ENCODE data around the gene ARHGEF39.
"Not testable (repeated sequence)": the region's sequence is repeated elsewhere in the genome, so short reads cannot be mapped to it uniquely, and the experiment has no call there.

The ARHGEF39 gene

DNA sequence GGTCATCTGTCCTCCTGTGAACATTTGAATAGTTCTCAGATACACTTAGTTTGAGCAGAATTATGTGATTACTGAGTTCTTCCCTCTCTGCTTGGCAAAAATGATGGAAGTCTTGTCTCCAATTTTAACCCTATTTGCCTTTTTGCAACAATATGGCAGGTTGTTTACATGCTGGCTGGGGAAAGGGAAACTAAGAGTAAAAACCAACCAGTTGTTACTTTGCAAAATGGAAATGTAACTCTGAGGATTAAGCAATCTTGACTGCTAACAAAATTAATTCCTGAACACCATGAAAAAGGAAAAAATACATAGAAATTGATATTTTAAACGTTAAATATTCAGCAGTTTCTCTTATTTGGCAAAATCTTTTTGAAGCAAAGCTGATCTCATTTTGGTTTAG, 25.4 kb downstream of the ARHGEF39 start (continued):
- TF ChIP-seq, protein P1, sequence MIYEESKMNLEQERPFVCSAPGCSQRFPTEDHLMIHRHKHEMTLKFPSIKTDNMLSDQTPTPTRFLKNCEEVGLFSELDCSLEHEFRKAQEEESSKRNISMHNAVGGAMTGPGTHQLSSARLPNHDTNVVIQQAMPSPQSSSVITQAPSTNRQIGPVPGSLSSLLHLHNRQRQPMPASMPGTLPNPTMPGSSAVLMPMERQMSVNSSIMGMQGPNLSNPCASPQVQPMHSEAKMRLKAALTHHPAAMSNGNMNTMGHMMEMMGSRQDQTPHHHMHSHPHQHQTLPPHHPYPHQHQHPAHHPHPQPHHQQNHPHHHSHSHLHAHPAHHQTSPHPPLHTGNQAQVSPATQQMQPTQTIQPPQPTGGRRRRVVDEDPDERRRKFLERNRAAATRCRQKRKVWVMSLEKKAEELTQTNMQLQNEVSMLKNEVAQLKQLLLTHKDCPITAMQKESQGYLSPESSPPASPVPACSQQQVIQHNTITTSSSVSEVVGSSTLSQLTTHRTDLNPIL (CRISPR knock-in tag; IDR thresholded peaks at IDR 0.05; ENCODE audit: low read depth) = no peak
- TF ChIP-seq ZC3H10 (CRISPR knock-in tag; IDR thresholded peaks at IDR 0.05) (no peak), ESRRG (CRISPR knock-in tag; IDR thresholded peaks at IDR 0.05) (no peak)

DNA sequence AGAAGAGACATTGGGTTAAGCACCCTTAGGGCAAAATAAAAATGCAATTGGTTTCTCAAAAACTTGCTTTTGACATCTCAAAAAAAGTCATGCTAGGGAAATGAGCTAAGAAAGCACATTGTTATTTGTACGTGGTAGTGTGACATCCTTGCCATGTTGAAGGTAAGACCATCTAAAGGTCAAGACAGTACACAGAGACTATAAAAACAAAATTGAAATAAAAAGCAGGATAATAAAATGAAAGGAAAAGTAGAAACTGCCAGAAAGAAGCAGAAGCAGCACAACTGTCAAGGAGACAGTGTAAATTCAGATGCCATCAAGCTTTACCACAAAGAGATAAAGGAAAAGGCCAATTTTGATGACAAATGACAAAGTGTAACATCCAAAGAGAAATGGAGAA, 25.8 kb downstream of the ARHGEF39 start:
- not testable (repeated sequence) for ATAC-seq

DNA sequence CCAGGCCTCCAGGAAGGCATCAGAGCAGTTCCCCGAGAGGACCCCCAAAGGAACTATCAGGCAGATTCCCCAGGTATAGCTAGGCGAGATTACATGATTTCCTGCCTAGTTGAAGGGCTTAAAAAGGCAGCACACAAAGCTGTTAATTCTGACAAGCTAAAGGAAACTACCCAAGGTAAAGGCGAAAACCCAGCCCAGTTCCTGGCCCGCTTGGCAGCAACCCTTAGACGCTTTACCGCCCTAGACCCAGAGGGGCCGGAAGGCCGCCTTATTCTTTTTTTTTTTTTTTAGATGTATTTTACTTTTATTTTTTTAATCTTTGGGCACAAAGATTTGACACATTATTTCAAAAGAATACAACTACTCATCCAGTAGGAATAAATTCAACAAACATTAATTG, 26.2 kb downstream of the ARHGEF39 start:
- ATAC-seq = not testable (repeated sequence)

DNA sequence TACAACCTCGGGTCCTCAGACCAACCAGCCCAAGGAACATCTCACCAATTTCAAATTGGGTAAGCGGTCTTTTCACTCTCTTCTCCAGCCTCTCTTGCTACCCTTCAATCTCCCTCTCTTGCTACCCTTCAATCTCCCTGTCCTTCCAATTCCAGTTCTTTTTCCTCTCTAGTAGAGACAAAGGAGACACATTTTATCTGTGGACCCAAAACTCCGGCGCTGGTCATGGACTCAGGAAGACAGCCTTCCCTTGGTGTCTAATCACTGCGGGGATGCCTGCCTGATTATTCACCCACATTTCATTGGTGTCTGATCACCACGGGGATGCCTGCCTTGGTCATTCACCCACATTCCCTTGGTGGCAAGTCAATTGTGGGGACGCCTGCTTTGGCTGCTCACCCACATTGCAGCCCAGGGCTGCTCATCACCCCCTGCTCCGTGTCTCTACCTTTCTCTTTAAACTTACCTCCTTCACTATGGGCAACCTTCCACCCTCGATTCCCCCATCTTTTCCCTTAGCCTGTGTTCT, 27.5 kb downstream of the ARHGEF39 start:
- ATAC-seq = not testable (repeated sequence)

DNA sequence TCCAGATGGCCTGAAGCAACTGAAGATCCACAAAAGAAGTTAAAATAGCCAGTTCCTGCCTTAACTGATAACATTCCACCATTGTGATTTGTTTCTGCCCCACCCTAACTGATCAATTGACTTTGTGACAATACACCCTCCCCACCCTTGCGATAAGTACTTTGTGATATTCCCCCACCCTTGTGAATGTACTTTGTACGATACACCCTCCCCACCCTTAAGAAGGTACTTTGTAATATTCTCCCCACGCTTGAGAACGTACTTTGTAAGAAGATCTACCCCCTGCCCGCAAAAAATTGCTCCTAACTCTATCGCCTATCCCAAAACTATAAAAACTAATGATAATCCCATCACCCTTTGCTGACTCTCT, 28.1 kb downstream of the ARHGEF39 start:
- ATAC-seq = not testable (repeated sequence)

DNA sequence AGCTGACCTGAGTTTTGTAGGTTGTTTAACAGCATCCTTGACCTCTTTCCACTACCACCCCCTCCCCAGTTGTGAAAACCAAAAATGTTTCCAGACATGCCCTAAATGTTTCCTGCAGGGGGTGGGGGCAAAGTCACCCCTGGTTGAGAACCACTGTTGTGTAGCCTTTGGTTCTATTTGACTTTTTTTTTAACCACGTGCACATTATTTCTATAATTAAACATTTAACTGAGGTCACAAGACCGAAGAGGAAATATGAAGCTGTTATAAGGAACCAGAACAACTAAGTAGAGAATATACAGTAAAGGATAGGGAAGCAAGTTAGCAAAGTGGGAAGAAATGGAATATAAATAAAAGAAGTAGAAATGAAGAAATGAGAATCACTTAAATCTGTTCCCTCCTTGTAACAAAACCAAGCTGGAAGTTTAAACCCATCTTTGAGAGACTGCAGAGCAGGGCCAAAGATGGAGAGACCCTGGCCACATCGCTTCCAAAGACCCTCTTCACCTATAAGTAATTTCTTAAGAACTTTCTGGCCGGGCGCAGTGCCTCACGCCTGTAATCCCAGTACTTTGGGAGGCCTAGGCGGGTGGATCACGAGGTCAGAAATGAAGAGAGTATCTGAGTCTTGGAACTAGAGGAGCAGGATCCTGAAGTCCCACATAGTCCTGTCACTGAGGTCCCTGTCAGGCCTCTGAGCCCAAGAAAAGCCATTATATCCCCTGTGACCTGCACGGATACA, 28.7 kb downstream of the ARHGEF39 start:
- ATAC-seq = no peak
- TF ChIP-seq RARB (CRISPR knock-in tag; IDR thresholded peaks at IDR 0.05) (no peak), ISL1 (CRISPR knock-in tag; IDR thresholded peaks at IDR 0.05) (no peak), OSR1 (CRISPR knock-in tag; IDR thresholded peaks at IDR 0.05) (no peak), TOX (CRISPR knock-in tag; IDR thresholded peaks at IDR 0.05; ENCODE audit: borderline replicate concordance) (no peak), ZC3H10 (CRISPR knock-in tag; IDR thresholded peaks at IDR 0.05) (no peak)
- TF ChIP-seq, protein P2, sequence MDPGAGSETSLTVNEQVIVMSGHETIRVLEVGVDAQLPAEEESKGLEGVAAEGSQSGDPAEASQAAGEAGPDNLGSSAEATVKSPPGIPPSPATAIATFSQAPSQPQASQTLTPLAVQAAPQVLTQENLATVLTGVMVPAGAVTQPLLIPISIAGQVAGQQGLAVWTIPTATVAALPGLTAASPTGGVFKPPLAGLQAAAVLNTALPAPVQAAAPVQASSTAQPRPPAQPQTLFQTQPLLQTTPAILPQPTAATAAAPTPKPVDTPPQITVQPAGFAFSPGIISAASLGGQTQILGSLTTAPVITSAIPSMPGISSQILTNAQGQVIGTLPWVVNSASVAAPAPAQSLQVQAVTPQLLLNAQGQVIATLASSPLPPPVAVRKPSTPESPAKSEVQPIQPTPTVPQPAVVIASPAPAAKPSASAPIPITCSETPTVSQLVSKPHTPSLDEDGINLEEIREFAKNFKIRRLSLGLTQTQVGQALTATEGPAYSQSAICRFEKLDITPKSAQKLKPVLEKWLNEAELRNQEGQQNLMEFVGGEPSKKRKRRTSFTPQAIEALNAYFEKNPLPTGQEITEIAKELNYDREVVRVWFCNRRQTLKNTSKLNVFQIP (CRISPR knock-in tag; IDR thresholded peaks at IDR 0.05; ENCODE audit: borderline replicate concordance, low read depth) = no peak

DNA sequence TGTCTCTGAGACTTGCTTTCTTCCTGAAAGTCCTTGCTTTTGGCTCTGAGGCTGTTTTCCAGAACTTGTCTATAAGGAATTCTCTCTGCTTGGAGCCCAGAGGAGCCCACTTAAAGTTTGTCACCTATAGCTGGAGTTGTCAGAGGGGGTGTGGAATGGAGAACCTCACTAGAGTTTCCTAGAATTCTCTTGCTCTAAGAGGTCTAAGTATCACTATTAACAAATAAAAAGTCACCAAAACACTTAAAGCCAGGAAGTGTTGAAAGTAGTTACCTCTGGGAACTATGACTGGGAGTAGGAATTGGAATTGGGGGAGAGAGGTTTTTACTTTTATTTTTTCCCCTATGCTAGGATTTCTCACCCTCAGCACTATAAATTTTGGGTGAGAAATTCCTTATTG, 29.3 kb downstream of the ARHGEF39 start:
- TF ChIP-seq GLIS3 (CRISPR knock-in tag; IDR thresholded peaks at IDR 0.05) (no peak), ZNF70 (CRISPR knock-in tag; IDR thresholded peaks at IDR 0.05) (no peak), ZNF565 (CRISPR knock-in tag; conservative IDR thresholded peaks at IDR 0.05; ENCODE audit: low read depth) (no peak), CSDC2 (CRISPR knock-in tag; IDR thresholded peaks at IDR 0.05) (no peak), PPARA (CRISPR knock-in tag; IDR thresholded peaks at IDR 0.05; ENCODE audit: borderline replicate concordance) (no peak), ZFP30 (CRISPR knock-in tag; IDR thresholded peaks at IDR 0.05) (no peak), ISL1 (CRISPR knock-in tag; IDR thresholded peaks at IDR 0.05) (no peak), ZFP3 (CRISPR knock-in tag; IDR thresholded peaks at IDR 0.05) (no peak), TCF4 (CRISPR knock-in tag; IDR thresholded peaks at IDR 0.05; ENCODE audit: borderline replicate concordance) (no peak), ARNTL (CRISPR knock-in tag; IDR thresholded peaks at IDR 0.05; ENCODE audit: borderline replicate concordance, low read depth) (no peak), ESRRG (CRISPR knock-in tag; IDR thresholded peaks at IDR 0.05) (no peak), ZNF8 (CRISPR knock-in tag; IDR thresholded peaks at IDR 0.05) (no peak)
- ATAC-seq = no peak

DNA sequence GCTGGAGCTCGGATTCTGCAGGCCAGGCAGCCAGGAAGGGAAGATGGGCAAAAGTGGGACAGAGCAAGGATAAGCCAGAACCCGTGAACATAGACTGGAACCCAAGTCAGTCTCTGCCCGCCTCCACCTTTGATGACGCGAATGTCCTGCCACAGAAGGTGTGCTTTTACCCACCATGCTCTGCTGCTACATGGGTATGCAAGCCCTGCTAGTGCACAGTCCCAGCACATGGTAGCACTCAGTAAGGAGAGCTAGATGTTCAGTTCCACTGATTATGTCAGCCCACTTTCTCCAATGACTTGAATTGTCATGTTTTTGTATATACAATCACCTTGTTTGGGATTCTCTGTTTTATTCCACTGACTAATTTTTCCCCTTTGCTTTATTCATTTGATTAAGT, 35.4 kb downstream of the ARHGEF39 start:
- ATAC-seq = no peak
- TF ChIP-seq, protein P1 (CRISPR knock-in tag; IDR thresholded peaks at IDR 0.05; ENCODE audit: low read depth) = no peak
- TF ChIP-seq ESRRG (CRISPR knock-in tag; IDR thresholded peaks at IDR 0.05) (no peak), ARNTL (CRISPR knock-in tag; IDR thresholded peaks at IDR 0.05; ENCODE audit: borderline replicate concordance, low read depth) (no peak), ZC3H10 (CRISPR knock-in tag; IDR thresholded peaks at IDR 0.05) (no peak), GLIS3 (CRISPR knock-in tag; IDR thresholded peaks at IDR 0.05) (no peak), ZFP3 (CRISPR knock-in tag; IDR thresholded peaks at IDR 0.05) (no peak), TOX (CRISPR knock-in tag; IDR thresholded peaks at IDR 0.05; ENCODE audit: borderline replicate concordance) (no peak)
- TF ChIP-seq, protein P3, sequence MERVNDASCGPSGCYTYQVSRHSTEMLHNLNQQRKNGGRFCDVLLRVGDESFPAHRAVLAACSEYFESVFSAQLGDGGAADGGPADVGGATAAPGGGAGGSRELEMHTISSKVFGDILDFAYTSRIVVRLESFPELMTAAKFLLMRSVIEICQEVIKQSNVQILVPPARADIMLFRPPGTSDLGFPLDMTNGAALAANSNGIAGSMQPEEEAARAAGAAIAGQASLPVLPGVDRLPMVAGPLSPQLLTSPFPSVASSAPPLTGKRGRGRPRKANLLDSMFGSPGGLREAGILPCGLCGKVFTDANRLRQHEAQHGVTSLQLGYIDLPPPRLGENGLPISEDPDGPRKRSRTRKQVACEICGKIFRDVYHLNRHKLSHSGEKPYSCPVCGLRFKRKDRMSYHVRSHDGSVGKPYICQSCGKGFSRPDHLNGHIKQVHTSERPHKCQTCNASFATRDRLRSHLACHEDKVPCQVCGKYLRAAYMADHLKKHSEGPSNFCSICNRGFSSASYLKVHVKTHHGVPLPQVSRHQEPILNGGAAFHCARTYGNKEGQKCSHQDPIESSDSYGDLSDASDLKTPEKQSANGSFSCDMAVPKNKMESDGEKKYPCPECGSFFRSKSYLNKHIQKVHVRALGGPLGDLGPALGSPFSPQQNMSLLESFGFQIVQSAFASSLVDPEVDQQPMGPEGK (CRISPR knock-in tag; IDR thresholded peaks at IDR 0.05; ENCODE audit: borderline replicate concordance) = no peak
- TF ChIP-seq, protein P2 (CRISPR knock-in tag; IDR thresholded peaks at IDR 0.05; ENCODE audit: borderline replicate concordance, low read depth) = no peak
